OCI-LY1 (cell line): ENCODE results near the gene ZNF45.

ENCODE experiments used
- EZH2 ChIP-seq: fragments of 200-600 bp; sonication (generic), shearing (Covaris generic); IDR thresholded peaks from 2 replicates; pipeline ENCODE4 v1.8.0; 2017; ENCODE audit warnings: borderline replicate concordance, mixed run types, mild to moderate bottlenecking, antibody characterized with exemption, low read length, moderate library complexity, mixed read lengths
- TF ChIP-seq, protein P1 (sequence below): fragments of 200-600 bp; sonication (generic), shearing (Covaris generic); IDR thresholded peaks from 2 replicates; pipeline ENCODE4 v1.5.1; 2017; ENCODE audit warnings: mild to moderate bottlenecking, antibody characterized with exemption, low read length, moderate library complexity, mixed read lengths

DNA sequence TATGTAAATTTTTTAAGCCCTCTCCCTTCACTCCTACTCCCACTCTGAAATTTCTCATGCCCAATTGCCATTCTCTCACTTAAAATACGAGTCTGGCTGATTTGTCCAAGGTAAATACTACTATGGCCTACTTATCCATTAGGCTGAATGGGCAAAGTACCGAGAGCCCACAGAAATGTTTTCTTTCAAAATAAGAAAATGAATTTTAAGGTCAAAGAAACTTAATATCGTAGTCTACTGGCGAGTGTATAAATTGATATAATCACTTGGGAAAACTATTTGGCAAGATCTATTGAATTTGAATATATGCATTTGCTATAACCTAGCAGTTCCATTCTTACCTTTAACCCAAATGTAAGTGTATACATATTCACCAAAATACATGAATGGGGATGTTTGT, 32.7 kb downstream of the ZNF45 start:
- TF ChIP-seq EZH2: no peak
- TF ChIP-seq, protein P1, sequence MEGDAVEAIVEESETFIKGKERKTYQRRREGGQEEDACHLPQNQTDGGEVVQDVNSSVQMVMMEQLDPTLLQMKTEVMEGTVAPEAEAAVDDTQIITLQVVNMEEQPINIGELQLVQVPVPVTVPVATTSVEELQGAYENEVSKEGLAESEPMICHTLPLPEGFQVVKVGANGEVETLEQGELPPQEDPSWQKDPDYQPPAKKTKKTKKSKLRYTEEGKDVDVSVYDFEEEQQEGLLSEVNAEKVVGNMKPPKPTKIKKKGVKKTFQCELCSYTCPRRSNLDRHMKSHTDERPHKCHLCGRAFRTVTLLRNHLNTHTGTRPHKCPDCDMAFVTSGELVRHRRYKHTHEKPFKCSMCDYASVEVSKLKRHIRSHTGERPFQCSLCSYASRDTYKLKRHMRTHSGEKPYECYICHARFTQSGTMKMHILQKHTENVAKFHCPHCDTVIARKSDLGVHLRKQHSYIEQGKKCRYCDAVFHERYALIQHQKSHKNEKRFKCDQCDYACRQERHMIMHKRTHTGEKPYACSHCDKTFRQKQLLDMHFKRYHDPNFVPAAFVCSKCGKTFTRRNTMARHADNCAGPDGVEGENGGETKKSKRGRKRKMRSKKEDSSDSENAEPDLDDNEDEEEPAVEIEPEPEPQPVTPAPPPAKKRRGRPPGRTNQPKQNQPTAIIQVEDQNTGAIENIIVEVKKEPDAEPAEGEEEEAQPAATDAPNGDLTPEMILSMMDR: no peak
